Ovary (tissue), 3 donors: ENCODE measurements around the gene CHTOP.

Experiments used
- CTCF ChIP-seq, 3 donors: fragments of 450-650 bp in 2 of 3; fragments of 200-600 bp in 1 of 3; IDR thresholded peaks; one replicate each; pipeline versions ENCODE4 v1.5.1 to v1.8.0; 2016 to 2022; ENCODE audit warnings: antibody characterized with exemption in 3 of 3, mild to moderate bottlenecking in 1 of 3
- EP300 ChIP-seq: sonication (generic); formaldehyde crosslinking; IDR thresholded peaks from one replicate; pipeline ENCODE4 v1.6.1; 2017; ENCODE audit warnings: antibody characterized with exemption
- POLR2A ChIP-seq: fragments of 450-650 bp; IDR thresholded peaks from one replicate; pipeline ENCODE4 v1.6.1; 2017; ENCODE audit warnings: antibody characterized with exemption, mild to moderate bottlenecking, moderate library complexity
- donor health status: DM: no; HTN: no; CAD: no.

- TF ChIP-seq CTCF (IDR thresholded peaks at IDR 0.05) (no peak), POLR2A (no peak), EP300 (no peak)
These were observed 36.7 kb upstream of the CHTOP start for GRCh38 chr1:153597206-153597605.
